ENCODE measurements around the gene SEC16A.

SEC16A gene

GRCh38 chr9:136483589-136484152 is 831 bp upstream of the SEC16A start:
- no peak for TF ChIP-seq CTCF (IDR thresholded peaks at IDR 0.05; ENCODE audit: low read depth, low read length, missing control alignments)
- peaks cover 4% of the 10 kb centered on the region for H3K36me3 ChIP-seq (replicated peaks)
- peak; percentile 64 for DNase-seq
- peak overlapping the region; percentile 59 for H3K4me3 ChIP-seq (ENCODE audit: low read depth, low read length)
- no peaks in the 10 kb centered on the region for H3K27me3 ChIP-seq (replicated peaks)
- in situ Hi-C loops (cut with HindIII; ENCODE audit: low pct_ligation_motif_present, low sequenced_read_pairs): loop anchor here (10.0 kb wide), 1 partner anchor 61 kb away; the partner anchor contains the start of gene NOTCH1
- H3K27ac ChIP-seq: peak overlapping the region; percentile 85

- Histone ChIP-seq H3K4me3 (ENCODE audit: low read depth, low read length) (peak overlapping the region; percentile 86), H3K27me3 (replicated peaks) (no peaks in the 10 kb centered on the region), H3K27ac (peak overlapping the region; percentile 99), H3K36me3 (replicated peaks) (peaks cover 12% of the 10 kb centered on the region)
- peak; percentile 28 for DNase-seq
- in situ Hi-C loops (cut with HindIII; ENCODE audit: low pct_ligation_motif_present, low sequenced_read_pairs): loop anchor here (10.0 kb wide), 1 partner anchor 63 kb away; the partner anchor contains the start of gene NOTCH1
- TF ChIP-seq CTCF (IDR thresholded peaks at IDR 0.05; ENCODE audit: low read depth, low read length, missing control alignments): no peak
Measured at GRCh38 chr9:136482046-136482792, 621 bp downstream of the SEC16A start.

- DNase-seq: no peak
- in situ Hi-C loops (cut with HindIII; ENCODE audit: low pct_ligation_motif_present, low sequenced_read_pairs): loop anchor here (10.0 kb wide), 1 partner anchor 63 kb away; the partner anchor contains the start of gene NOTCH1
- H3K27ac ChIP-seq: peak overlapping the region; percentile 99
Measured at GRCh38 chr9:136481558-136481957, 1.3 kb downstream of the SEC16A start.

GRCh38 chr9:136476369-136477150 is 6.3 kb downstream of the SEC16A start:
- no peak for TF ChIP-seq CTCF (IDR thresholded peaks at IDR 0.05; ENCODE audit: low read depth, low read length, missing control alignments)
- DNase-seq: no peak
- H3K4me3 ChIP-seq (ENCODE audit: low read depth, low read length): no peak overlapping the region
- peaks cover 62% of the 10 kb centered on the region for H3K36me3 ChIP-seq (replicated peaks)
- in situ Hi-C loops (cut with HindIII; ENCODE audit: low pct_ligation_motif_present, low sequenced_read_pairs): no loop called here
- no peaks in the 10 kb centered on the region for H3K27me3 ChIP-seq (replicated peaks)
- H3K27ac ChIP-seq: no peak overlapping the region

More at GRCh38 chr9:136481558-136481957, 1.3 kb downstream of the SEC16A start:
- Histone ChIP-seq H3K36me3 (replicated peaks) (peaks cover 18% of the 10 kb centered on the region), H3K27me3 (replicated peaks) (no peaks in the 10 kb centered on the region), H3K4me3 (ENCODE audit: low read depth, low read length) (peak overlapping the region; percentile 86)
- TF ChIP-seq CTCF (IDR thresholded peaks at IDR 0.05; ENCODE audit: low read depth, low read length, missing control alignments): no peak

- no peaks in the 10 kb centered on the region for H3K27me3 ChIP-seq (replicated peaks)
- in situ Hi-C loops (cut with HindIII; ENCODE audit: low pct_ligation_motif_present, low sequenced_read_pairs): no loop called here
- TF ChIP-seq CTCF (IDR thresholded peaks at IDR 0.05; ENCODE audit: low read depth, low read length, missing control alignments): no peak
- DNase-seq: no peak
- peaks cover 75% of the 10 kb centered on the region for H3K36me3 ChIP-seq (replicated peaks)
- no peak overlapping the region for H3K4me3 ChIP-seq (ENCODE audit: low read depth, low read length)
- no peak overlapping the region for H3K27ac ChIP-seq
Measured at GRCh38 chr9:136474974-136475865, 7.6 kb downstream of the SEC16A start.

Measured in brain microvascular endothelial cell (primary cell).